Measurements from ENCODE around the gene GDPD2. TPM values are rescaled to one million over a fixed set of nuclear protein-coding genes. Genes with fewer than 3 reads are reported as not detected.
A peak's percentile ranks its signal among the peaks of the same experiment; 100 is the strongest.
"Not testable (repeated sequence)": the region's sequence is repeated elsewhere in the genome, so short reads cannot be mapped to it uniquely, and the experiment has no call there.

The GDPD2 gene, protein sequence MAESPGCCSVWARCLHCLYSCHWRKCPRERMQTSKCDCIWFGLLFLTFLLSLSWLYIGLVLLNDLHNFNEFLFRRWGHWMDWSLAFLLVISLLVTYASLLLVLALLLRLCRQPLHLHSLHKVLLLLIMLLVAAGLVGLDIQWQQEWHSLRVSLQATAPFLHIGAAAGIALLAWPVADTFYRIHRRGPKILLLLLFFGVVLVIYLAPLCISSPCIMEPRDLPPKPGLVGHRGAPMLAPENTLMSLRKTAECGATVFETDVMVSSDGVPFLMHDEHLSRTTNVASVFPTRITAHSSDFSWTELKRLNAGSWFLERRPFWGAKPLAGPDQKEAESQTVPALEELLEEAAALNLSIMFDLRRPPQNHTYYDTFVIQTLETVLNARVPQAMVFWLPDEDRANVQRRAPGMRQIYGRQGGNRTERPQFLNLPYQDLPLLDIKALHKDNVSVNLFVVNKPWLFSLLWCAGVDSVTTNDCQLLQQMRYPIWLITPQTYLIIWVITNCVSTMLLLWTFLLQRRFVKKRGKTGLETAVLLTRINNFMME
- under 1 TPM in 1 of 2 experiments, not detected in 1; 0.26 TPM for total RNA-seq

DNA sequence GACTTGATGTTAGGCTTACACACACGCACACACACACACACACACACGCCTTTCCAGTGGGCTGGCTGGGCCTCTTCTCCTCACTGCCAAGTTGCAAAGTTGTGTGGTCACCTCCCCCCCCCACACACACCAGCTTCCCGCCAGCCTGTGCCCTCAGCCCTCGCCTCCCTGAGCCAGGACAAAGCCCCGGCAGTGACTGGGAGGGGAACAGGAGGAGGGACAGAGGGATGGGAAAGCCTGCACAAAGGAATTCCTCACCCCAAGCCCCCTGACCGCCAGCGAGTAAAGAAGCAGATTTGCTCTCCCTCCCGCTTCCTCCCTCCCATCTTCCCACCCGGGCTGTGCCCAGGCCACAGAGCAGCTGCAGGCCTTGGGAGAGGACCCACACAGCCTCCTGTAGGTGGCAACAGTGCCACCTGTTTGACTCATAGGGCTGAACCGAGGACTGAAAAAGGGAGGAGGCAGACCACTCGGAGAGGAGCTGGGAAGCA is at the start of gene GDPD2:
Gene GDPD2, plus strand, starts transcription at position 464 of the 491 bp plus-strand sequence. CDS start 1,671 bp downstream, outside the sequence.
- no peak for ATAC-seq
- DNase-seq = no peak
- Mint-ChIP-seq H3K27ac (no peak within 1 kb of the TSS), H3K36me3 (peaks cover 3% of the 10 kb centered on the region), H3K9me3 (ENCODE audit: low read depth) (no peaks in the 10 kb centered on the region), H3K4me3 (no peak within 1 kb of the TSS), H3K27me3 (no peaks in the 10 kb centered on the region), H3K4me1 (no peaks in the 10 kb centered on the region)
- CTCF ChIA-PET = interaction anchor here (0.8 to 1.3 kb wide), 2 partner anchors 9 to 10 kb away, joined by 3 to 4 read pairs; no protein-coding TSS in a partner anchor

DNA sequence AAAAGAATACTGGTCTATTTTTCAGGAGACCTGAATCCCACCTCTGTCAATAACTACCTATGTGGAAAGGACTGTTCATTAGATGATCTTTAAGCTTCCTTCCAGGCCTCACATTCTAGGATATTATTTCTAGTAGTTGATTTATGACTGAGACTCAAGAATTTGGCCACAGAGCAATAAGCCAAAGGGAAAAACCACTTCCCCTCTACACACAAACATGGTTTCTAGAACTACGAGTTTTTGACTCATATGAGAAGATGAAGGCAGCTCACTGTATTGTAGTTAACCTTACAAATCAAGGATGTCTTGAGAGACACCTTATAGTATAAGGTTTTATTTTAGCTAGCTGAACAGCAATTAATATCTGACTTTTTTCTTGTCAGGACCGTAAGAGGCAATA is 36.9 kb upstream of the GDPD2 start:
- CTCF ChIA-PET = no interaction called here
- no peak for ATAC-seq
- no peaks in the 10 kb centered on the region for H3K27me3 Mint-ChIP-seq

GRCh38 chrX:70398899-70399298 is 24.2 kb upstream of the GDPD2 start:
- Mint-ChIP-seq H3K27me3 (no peaks in the 10 kb centered on the region), H3K4me1 (peaks cover 6% of the 10 kb centered on the region), H3K9me3 (ENCODE audit: low read depth) (no peaks in the 10 kb centered on the region), H3K4me3 (no peak overlapping the region), H3K27ac (peak overlapping the region; percentile 73), H3K36me3 (peaks cover 36% of the 10 kb centered on the region)
- ATAC-seq (peak; percentile 47), DNase-seq (no peak)
- CTCF ChIA-PET = no interaction called here

More for the DNA sequence above, 36.9 kb upstream of the GDPD2 start:
- no peak overlapping the region for H3K27ac Mint-ChIP-seq
- peaks cover 15% of the 10 kb centered on the region for H3K4me1 Mint-ChIP-seq
- H3K9me3 Mint-ChIP-seq (ENCODE audit: low read depth) = no peaks in the 10 kb centered on the region
- no peak overlapping the region for H3K4me3 Mint-ChIP-seq
- peaks cover 48% of the 10 kb centered on the region for H3K36me3 Mint-ChIP-seq
- no peak for DNase-seq

- H3K4me1 Mint-ChIP-seq; ATAC-seq; H3K27me3 Mint-ChIP-seq; H3K4me3 Mint-ChIP-seq; H3K27ac Mint-ChIP-seq; DNase-seq; H3K9me3 Mint-ChIP-seq (ENCODE audit: low read depth); CTCF ChIA-PET: not testable (repeated sequence)
- H3K36me3 Mint-ChIP-seq = peaks cover 37% of the 10 kb centered on the region
These were observed 22.9 kb upstream of the GDPD2 start for GRCh38 chrX:70400181-70400580.

DNA sequence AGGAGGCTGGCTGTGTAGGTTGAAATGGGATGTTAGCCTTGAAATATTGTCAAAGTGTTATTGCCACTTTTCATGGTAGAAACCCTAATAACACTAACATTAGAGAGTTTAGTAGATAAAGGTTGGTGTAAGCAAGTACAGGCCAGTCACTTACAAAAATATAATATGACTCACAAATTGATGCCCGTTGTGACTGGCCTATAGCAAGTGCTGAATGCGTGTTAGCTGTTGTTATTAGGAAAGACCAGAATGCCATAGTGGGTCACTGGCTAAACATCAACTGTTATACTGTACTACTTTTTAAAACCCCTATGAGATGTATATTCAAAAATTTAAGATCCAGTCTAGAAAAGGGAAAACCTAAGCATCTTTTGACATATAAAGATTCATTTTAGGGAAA is 20.4 kb upstream of the GDPD2 start:
- H3K27ac Mint-ChIP-seq = no peak overlapping the region
- DNase-seq (no peak), ATAC-seq (no peak)
- H3K9me3 Mint-ChIP-seq (ENCODE audit: low read depth) = no peaks in the 10 kb centered on the region
- H3K27me3 Mint-ChIP-seq = no peaks in the 10 kb centered on the region
- H3K4me1 Mint-ChIP-seq = peaks cover 6% of the 10 kb centered on the region
- peaks cover 34% of the 10 kb centered on the region for H3K36me3 Mint-ChIP-seq
- CTCF ChIA-PET = no interaction called here
- H3K4me3 Mint-ChIP-seq = no peak overlapping the region

DNA sequence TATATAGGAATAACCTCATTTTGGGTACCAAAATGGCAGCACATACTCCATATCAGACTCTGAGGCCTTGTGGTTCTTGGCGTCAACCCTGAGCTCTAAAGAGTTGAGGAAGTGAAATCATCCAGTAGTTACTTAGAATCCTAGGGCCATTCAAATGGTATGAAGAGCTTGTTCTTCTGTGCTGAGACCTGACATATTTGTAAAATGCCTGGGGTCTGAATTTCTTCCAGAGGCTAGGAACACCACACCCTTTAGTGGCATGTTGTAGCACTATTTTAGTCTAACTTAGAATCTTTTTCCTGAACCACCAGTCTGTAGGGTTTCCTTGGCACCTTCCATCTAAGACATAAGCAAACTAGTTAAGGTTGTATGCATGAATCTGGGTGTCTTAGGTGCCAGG is 18.1 kb upstream of the GDPD2 start:
- DNase-seq (no peak), ATAC-seq (no peak)
- no peaks in the 10 kb centered on the region for H3K4me1 Mint-ChIP-seq
- H3K9me3 Mint-ChIP-seq (ENCODE audit: low read depth) = no peaks in the 10 kb centered on the region
- H3K27ac Mint-ChIP-seq = no peak overlapping the region
- no peak overlapping the region for H3K4me3 Mint-ChIP-seq
- CTCF ChIA-PET = no interaction called here
- H3K27me3 Mint-ChIP-seq = no peaks in the 10 kb centered on the region
- peaks cover 36% of the 10 kb centered on the region for H3K36me3 Mint-ChIP-seq

GRCh38 chrX:70410921-70411320 is 12.2 kb upstream of the GDPD2 start:
- Mint-ChIP-seq H3K9me3 (ENCODE audit: low read depth) (no peaks in the 10 kb centered on the region), H3K27me3 (no peaks in the 10 kb centered on the region), H3K27ac (no peak overlapping the region), H3K4me1 (no peaks in the 10 kb centered on the region), H3K4me3 (no peak overlapping the region), H3K36me3 (peaks cover 21% of the 10 kb centered on the region)
- CTCF ChIA-PET = no interaction called here
- ATAC-seq = no peak
- no peak for DNase-seq

DNA sequence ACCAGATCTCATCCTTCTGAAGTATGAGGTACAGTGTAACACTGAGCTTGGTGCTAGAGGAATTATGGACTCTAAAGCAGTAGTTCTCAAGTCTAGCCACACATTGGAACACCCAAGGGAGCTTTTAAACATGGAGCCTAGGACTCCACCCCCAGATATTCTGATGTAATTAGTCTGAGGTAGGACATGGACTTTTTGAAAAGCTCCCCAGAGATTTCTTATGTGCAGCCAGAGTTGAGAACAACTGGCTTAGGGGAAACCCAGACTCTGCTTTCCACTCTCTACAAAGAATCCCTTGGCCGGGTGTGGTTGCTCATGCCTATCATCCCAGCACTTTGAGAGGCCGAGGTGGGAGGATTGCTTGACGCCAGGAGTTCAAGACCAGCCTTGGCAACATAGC is 11.6 kb upstream of the GDPD2 start:
- Mint-ChIP-seq H3K27me3 (no peaks in the 10 kb centered on the region), H3K4me3 (no peak overlapping the region), H3K36me3 (peaks cover 18% of the 10 kb centered on the region), H3K9me3 (ENCODE audit: low read depth) (no peaks in the 10 kb centered on the region), H3K27ac (no peak overlapping the region), H3K4me1 (no peaks in the 10 kb centered on the region)
- CTCF ChIA-PET = no interaction called here
- DNase-seq (no peak), ATAC-seq (no peak)

- no peak overlapping the region for H3K27ac Mint-ChIP-seq
- H3K4me3 Mint-ChIP-seq = no peak overlapping the region
- H3K9me3 Mint-ChIP-seq (ENCODE audit: low read depth) = no peaks in the 10 kb centered on the region
- H3K27me3 Mint-ChIP-seq = no peaks in the 10 kb centered on the region
- no peak for ATAC-seq
- no peaks in the 10 kb centered on the region for H3K4me1 Mint-ChIP-seq
- H3K36me3 Mint-ChIP-seq = peaks cover 3% of the 10 kb centered on the region
- DNase-seq = no peak
- CTCF ChIA-PET = no interaction called here
These were observed 1.5 kb upstream of the GDPD2 start for GRCh38 chrX:70421618-70422017.

DNA sequence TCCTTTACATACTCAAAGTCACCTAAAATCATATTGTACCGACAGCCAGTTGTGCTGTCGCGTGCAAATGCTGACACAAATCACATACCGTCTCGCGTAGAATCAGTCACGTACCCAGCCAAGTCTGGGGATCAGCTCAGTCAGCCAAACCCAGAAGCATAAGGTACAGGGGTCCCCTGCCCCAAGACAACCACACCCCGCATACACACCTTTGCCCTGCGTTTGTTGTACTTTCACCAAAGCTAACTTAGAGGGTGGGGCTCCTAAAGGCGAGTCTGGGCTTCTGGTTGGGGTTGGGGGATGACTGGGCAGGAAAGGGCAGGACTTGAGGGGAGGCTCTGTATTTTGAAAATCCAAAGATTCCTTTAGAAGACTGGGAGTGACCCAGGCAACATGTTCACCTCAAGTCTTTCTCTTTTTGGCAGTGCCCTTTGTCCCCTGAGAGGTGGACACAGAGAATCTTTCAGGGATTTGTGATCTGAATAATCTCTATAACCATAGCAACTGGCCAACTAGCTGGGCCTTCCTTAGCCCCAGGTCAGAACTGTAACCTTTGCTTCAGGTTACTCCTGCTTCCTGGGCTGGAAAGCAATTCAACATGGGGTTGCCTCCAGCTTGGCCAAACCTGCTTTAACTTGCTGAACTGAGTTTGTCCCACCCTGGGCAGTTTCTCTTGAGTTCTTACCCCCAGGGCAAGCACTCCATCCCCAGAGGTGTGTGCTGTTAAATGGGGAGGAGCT is 992 bp downstream of the GDPD2 start:
- no peak overlapping the region for H3K27ac Mint-ChIP-seq
- no peak for ATAC-seq
- no peaks in the 10 kb centered on the region for H3K9me3 Mint-ChIP-seq (ENCODE audit: low read depth)
- H3K4me1 Mint-ChIP-seq = no peaks in the 10 kb centered on the region
- H3K4me3 Mint-ChIP-seq = no peak overlapping the region
- H3K36me3 Mint-ChIP-seq = peaks cover 3% of the 10 kb centered on the region
- DNase-seq = no peak
- no peaks in the 10 kb centered on the region for H3K27me3 Mint-ChIP-seq
- CTCF ChIA-PET = no interaction called here

- DNase-seq (no peak), ATAC-seq (no peak)
- H3K4me3 Mint-ChIP-seq = no peak overlapping the region
- H3K9me3 Mint-ChIP-seq (ENCODE audit: low read depth) = no peaks in the 10 kb centered on the region
- peaks cover 1% of the 10 kb centered on the region for H3K36me3 Mint-ChIP-seq
- H3K27ac Mint-ChIP-seq = no peak overlapping the region
- H3K4me1 Mint-ChIP-seq = no peaks in the 10 kb centered on the region
- no peaks in the 10 kb centered on the region for H3K27me3 Mint-ChIP-seq
- CTCF ChIA-PET = no interaction called here
These were observed 1.7 kb downstream of the GDPD2 start for GRCh38 chrX:70424801-70425200.

- no peaks in the 10 kb centered on the region for H3K9me3 Mint-ChIP-seq (ENCODE audit: low read depth)
- H3K27ac Mint-ChIP-seq = no peak overlapping the region
- ATAC-seq (no peak), DNase-seq (no peak)
- H3K36me3 Mint-ChIP-seq = no peaks in the 10 kb centered on the region
- H3K27me3 Mint-ChIP-seq = no peaks in the 10 kb centered on the region
- CTCF ChIA-PET = no interaction called here
- H3K4me1 Mint-ChIP-seq = no peaks in the 10 kb centered on the region
- H3K4me3 Mint-ChIP-seq = no peak overlapping the region
These were observed 3.5 kb downstream of the GDPD2 start for GRCh38 chrX:70426286-70427278.

- H3K36me3 Mint-ChIP-seq = no peaks in the 10 kb centered on the region
- CTCF ChIA-PET = no interaction called here
- ATAC-seq (no peak), DNase-seq (no peak)
- no peaks in the 10 kb centered on the region for H3K9me3 Mint-ChIP-seq (ENCODE audit: low read depth)
- no peak overlapping the region for H3K4me3 Mint-ChIP-seq
- no peak overlapping the region for H3K27ac Mint-ChIP-seq
- H3K4me1 Mint-ChIP-seq = no peaks in the 10 kb centered on the region
- H3K27me3 Mint-ChIP-seq = no peaks in the 10 kb centered on the region
These were observed 4.3 kb downstream of the GDPD2 start for GRCh38 chrX:70427365-70427764.
